Activated CD8-positive, alpha-beta memory T cell treated with anti-CD3 and anti-CD28 coated beads, Interleukin-2, amount 50 U/mL, for 24 hours (primary cell): Measurements from ENCODE around the gene ACAN.

ENCODE experiments used
- DNase-seq: peaks from one replicate; pipeline ENCODE4 v3.0.0-alpha.2; 2020; ENCODE audit errors: extremely low read depth

Gene ACAN

DNA sequence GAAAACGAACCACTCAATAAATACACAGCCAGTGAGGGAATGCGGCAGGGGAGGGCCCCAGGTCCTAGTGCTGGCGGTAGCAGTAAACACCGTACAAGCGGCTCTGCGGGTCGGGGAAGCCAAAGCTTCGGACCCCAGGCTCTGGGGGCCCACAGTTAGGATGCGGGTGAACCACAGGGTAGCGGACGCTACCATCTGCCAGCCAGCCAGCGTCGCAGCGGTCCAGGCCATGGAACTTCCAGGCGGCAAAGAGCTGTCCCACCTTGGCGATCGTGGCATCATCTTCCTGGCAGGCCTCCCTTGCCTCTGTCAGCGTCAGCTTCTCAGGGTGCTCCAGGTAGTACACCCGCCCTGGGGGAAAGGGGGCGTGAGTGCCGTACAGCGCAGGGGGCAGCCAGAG, 74.7 kb downstream of the ACAN start:
- DNase-seq, result no peak

DNA sequence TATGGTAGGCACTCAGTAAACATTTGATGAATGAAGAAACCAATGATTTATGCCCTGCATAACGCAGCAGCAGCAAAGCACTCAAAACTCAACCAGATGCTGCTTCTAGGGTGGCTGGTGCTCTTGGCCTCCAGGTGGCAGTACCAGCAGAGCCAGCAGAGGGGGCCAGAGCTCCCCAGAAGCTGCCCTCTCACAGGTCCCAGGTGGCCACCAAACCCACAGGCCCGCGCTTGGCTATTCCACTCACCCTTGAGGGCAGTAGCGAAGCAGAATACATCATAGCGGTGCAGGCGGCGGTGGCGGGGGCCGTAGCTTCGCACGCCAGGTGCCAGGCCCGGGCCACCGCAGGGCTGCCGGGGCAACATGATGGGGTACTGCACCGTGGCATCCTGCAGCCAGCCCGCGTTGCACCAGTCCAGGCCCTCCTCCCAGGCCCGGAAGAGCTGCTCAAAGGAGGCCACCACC, 75.5 kb downstream of the ACAN start:
- no peak for DNase-seq

DNA sequence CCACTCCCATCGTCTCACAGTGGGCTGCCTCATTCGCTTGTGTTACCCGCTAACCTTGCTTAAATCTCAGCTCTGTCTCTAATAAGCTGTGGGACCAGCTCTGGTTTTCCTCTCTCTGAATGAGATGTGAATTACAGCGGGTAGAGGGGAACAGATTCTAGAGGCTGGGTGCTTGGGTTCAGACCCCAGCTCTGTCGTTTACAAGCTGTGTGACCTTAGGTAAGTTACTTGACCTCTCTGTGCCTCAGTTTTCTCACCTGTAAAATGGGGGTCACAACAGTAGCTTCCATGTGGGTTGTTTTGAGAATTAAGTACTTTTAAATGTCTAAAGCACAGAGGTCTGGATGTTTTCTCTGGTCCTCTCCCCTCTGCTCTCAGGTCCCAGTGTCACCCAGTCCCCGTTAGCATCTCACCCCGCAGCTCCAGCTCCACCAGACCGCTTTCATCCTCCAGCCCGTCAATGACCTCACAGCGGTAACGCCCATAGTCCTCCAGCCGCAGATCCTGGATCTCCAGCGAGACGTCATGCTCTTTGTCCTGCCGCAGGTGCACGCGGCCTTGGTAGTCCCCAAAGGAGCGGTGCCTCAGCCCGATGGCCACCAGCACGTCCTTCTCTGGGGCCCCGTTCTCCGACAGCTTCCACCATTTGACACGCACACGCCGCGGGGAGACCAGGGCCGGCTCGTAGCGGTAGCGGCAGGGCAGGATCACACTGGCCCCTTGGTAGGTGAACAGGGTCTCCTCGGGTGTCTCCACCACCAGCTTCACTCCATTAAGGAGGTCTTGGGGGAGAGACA, 77.9 kb downstream of the ACAN start:
- no peak for DNase-seq

DNA sequence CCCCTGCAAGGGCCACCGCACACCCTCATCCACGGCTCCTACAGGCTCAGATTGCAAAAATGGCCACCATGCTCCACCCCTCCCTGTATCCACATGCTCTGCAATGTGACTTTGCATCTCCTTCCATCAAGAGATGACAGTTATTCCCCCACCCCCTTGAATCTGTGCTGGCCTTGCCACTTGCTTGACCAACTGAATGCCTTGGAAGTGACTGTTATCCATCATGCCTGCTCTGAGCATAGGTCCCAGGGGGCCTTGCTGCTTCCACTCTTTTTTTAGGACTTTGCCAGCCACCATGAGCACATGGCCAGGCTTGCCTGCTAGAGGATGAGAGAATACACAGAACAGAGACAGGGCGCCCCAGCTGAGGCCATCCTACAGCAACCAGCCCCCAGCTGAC, 78.5 kb downstream of the ACAN start:
- DNase-seq, result no peak

DNA sequence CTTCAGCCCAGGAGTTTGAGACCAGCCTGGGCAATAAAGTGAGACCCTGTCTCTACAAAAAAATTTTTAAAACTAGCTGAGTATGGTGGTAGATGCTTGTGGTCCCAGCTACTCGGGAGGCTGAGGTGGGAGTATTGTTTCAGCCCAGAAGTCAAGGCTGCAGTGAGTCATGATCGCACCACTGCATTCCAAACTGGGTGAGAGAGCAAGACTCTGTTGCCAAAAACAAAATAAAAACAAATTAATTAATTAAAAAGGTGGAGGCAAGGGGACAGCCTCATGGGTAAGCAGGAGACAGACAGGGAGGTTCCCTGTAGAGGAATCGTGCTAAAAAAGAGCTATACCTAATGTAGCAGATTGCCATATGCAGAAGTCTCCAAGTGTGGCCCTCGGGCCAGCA, 79.5 kb downstream of the ACAN start:
- DNase-seq, result no peak

DNA sequence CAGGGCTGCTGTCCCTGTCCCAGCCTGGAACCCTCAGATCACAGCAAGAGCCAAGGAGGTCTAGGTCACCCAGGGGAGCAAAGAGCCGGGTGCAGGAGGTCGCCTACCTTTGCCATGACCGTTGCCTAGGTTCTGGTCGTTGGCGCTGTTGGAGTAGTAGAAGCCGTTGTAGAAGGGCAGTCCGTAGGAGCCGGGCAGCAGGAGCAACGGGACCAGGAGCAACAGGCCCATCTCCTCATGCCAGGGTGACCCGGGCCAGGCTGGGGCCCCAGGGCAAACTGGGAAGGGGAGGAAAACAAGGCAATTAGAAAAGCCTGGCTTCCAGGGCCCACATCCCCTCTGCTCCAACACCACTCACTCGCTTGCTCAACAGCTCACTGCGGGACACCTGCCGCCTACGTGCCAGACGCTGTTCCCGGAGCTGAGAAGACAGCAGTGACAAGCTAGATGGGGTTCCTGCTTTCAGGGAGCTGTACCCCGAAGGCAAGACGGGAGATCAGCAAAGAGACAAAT, 83.9 kb downstream of the ACAN start:
- DNase-seq, result no peak

DNA sequence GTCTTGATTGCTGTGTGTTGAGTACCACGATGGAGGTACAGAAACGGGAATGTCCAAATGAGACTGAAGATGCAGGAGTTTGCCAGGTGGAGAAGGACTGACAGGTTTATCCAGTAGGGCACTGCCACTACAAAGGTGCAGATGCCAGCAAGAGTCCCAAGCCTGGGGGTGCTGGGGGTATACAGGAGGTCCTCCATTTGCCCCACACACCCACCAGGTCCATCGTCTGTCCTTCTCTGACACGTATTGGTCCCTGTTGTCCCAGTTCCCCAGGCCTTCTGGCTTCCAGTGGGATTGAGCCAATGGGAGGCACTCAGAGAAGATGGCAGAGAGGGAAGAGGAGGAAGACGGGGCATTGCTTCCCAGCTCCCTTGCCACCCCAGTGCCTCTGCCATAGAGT, 85.5 kb downstream of the ACAN start:
- DNase-seq, result no peak

DNA sequence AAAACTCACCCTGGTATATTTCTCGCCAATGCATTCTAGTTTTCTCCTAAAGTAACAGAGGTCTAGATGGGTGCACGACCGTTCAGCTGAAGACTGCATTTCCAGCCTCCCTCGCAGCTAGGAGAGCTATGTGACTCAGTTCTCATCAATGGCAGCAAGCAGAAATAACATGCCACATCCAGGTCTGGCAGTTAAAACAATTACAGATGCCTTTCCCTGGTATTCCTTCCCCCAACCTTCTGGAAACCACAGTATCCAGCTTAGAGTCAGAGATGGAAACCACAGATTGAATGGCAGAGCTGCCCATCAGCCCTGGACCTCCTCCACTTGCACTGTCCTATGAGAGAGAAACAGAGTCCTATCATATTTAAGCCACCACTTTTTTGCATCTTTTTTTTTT, 87.3 kb downstream of the ACAN start:
- DNase-seq, result no peak

DNA sequence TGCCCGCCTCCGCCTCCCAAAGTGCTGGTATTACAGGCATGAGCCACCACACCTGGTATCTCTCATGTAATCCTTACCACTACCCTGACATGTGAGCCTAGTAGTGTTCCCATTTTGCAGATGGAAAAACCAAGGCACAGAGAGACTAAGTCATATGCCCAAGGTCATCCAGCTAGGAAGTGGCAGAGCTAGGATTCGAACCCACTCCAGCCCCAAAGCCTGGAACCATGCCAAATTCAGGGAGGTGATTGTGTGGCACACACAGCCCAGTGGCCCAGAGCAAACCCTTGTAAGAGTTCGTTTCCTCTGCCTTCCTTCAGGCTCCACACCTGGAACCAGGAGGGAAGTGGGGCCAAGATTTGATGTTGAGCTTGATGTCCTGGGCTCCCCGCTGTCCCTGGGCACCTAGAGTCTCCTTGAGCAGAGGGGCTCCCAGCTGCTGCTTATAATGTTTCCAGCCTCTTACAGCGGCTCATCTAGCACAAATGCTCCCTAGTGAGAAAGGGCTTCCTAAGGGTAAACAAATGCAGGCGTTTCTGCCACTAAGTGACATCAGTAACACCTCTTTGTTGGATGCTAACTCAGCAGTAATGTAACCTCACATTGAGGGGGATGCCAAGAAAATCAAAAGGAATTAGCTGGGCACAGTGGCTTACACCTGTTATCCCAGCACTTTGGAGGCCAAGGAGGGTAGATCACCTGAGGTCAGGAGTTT, 88.5 kb downstream of the ACAN start:
- no peak for DNase-seq

DNA sequence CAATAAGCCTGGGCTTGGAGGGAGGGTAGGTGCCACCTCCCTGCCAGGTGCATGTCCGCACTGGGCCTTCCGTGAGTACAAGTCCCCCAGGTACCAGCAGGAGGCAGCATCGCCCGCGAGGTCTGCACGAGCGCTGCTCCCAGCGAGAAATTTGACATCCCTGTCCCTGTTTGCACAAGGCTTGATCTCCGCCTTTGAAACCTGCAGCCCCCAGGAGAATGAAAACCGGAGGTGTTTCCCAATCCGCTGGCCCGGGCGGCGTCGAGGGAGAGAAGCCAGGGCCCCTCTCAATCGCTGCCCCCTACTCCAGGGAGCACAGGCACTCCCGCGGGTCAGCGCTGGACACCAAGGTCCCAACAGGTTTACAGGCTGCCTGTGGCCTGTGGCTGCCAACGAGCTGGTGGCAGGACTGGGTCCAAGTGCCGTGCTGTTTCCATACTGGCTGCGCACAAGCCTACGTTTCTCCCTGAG, 91.1 kb downstream of the ACAN start:
- peak; percentile 66 for DNase-seq

DNA sequence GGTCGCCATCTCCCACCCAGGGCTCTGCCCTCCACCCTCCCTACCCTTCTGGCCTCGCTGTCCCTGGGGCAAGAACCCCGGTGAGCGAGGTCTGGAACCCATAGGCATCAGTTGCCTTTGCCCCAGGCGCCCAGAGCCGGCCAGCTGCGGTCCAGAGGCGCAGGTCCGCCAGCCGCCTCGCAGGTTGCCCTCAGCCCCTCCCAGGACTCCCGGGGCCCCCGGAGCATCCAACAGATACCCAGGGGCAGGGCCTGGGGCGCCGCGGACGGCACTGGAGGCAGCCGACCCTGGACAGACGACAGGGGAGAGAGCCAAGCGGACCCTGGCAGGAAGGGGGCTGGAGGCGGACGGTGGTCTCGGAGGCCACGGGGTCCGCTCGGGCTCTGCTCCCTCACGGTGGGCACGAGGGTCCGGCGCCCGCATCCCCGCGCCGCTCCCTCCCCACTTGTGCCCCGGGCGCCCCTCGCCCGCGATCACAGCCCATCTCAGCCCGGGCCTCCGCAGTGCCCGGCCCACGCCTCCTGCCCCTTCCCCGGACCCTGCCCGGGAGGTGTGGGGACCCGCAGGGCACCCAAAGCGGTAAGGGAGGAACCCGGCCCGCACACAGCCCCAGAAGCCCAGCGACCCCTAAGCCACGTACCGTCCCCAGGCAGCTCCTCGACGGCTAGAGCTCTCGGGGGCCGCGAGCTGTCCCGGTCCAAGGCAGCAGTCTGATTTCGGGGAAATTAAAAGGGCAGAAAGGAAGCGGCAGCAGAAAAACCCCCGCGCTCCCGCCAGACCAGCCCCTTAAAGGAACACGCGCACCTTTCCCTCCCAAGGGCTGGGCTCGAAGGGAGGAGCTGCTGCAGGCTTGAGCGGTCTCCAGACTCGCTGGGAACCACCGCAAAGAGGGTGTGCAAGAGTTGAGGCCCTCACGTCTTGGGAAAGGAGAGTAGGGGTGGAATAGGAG, 91.9 kb downstream of the ACAN start, which contains the start of gene HAPLN3:
TSS of gene HAPLN3 (minus strand) at position 726 of the 949 bp plus-strand sequence. CDS start 8,246 bp downstream, outside the sequence.
- DNase-seq, result peak; percentile 26

DNA sequence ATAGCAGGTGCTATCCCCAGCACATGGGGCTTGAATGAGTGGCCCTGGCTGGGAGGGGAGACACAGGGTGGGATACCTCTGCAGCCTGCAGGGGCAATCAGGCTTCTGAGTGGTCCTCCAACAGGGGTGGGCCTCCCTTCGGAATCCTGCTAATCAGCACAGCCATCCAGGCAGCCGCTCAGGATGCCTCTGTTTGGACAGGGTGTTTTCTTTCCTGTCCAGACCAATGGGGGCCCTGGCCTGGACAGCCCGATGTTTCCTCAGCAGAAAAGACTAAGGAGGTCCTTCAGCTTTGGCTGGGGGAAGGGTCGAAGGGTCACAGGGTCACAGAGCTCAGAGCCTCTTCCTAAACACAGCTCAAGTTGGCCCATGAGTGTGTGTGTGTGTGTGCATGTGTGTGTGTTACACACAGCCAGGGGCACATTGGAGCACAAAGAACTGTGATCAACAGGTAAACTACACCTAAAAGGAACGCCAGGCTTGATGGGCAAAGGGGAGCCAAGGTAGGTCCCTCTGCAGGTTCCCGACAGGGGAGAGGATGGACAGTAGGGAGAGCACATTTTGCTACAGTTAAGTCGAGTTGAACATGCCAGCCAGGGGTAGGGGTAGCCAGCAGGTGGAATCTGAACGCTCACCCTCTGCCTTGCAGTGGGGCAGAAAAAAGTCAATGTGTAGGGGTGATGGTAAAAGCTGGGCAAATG, 93.2 kb downstream of the ACAN start:
- DNase-seq, result no peak

DNA sequence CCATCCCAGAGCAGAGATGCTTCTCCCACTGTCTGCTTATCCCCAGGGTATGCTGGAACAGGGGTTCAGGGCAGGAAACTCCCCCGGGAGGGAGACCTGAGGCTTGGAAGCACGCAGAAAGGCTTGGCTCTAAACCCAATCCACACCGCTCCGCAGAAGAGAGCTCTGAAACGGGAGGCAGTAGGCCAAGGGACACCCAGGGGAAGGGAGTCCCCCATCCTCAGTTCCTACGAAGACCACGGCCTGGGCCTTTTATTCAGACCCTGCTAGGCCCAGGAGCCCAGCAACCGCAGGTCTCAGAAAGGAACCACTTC, 93.9 kb downstream of the ACAN start:
- no peak for DNase-seq

DNA sequence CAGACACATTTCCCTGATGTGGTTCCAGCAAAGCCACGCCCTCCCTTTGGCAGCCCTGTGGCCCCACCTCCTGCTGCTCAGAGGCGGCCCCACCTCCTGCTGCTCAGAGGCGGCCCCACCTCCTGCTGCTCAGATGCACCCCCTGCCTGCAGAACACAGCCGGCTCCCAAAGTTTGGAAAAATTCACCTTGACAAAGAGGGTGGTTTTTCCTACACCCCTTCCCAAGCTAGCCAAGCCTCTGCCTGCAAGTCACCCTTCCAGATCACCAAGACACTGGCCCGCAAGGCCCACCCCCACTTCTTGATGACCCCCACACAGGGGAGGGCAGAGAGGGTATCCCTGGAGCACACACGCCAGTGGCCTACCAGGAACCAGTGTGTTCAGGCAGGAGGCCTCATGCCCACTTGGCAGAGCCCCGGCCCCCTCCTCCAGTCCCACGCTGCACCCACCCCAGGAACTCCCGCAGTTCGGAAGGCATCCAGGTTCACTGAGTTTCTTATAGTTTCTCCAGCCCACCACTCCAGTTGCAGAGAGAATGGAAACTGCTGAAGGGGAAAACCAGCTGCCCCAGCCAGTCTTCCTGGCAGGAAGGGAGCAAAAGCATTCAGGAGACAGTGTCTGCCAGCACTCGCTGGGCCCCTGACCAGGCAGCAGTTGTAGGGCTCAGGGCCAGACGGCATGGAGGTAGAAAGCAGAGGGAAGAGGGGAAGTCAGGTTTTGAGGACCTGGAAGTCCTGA, 94.4 kb downstream of the ACAN start:
- peak; percentile 51 for DNase-seq

DNA sequence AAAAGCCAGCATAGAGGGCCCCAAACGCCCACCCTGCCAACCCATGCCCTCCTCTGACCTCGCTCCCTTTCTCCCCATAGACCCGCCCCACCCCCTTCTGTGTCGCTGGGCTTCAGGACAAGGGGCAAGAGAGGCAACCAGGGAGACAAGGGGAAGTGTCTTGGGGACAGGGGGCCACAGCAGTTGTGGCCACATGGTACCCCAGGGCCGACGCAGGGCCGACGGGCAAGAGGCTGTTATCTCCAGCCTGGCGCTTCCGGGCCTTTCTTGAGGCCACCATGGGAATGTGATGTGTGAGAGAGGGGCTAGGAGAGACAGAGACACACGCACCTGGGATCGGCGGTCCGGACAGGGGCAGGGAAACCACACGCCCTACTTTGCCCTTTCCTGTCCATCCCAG, 95.5 kb downstream of the ACAN start:
- no peak for DNase-seq

DNA sequence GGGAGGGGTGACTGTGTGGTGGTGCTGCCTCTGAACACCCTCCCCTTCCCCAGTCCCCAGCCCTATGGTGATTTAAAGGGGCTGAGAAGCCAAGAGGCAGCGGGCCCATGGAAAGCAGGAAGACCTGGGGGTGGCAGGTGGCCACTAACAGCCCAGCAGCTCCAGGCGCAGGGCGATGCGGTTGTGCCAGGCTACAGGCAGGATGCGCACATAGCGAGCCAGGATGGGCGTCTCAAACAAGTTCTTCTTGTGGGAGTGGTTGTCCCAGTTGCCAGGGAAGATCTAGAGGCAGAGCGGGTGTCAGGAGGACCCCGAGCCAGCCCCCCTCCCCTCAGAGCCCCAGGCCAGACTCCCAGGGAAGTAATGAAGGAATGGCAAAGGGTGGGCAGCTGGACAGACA, 96.0 kb downstream of the ACAN start:
- DNase-seq, result no peak

DNA sequence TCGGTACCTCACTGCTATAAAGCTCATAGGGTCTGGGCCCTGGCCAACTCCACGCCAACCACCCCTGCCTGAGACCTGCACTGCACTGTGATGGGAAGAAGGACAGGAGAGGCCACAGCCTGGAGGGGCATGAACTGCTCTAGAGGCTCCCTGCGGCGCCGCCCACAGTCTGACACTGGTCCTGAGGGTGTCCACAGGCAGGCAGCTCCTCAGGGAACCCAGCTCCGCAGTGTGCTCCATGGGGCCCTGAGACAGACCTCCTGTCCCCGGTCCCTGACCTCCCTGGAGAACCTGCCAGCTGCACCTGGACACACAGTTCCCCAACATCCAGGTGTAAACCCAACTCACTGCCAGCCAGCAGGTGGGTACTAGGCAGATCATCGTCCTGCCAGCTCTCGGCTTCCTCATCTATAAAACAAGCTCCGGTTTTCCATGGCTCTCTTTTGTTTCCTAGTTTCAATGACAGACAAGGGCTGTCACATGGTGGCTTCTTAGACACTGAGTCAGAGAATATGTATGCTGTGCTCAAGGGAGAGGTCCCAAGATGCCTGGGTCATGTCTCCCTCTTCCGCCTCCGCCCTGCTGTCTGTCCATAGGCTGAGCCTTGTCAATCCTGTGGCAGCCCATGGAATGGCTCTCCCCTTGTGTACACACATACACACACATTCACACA, 97.2 kb downstream of the ACAN start:
- DNase-seq, result no peak

DNA sequence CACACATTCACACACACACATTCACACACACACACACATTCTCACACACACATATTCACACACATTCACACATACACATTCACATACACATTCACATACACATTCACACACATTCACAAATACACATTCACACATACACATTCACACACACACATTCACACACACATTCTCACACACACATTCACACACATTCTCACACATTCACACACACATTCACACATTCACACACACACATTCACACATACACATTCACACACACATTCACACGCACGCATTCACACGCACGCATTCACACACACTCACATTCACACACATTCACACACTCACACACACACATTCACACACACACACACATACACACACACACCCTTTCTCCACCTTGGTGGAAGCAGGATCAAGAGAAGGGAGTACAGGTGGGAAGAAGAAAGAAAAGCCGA, 97.8 kb downstream of the ACAN start:
- no peak for DNase-seq

DNA sequence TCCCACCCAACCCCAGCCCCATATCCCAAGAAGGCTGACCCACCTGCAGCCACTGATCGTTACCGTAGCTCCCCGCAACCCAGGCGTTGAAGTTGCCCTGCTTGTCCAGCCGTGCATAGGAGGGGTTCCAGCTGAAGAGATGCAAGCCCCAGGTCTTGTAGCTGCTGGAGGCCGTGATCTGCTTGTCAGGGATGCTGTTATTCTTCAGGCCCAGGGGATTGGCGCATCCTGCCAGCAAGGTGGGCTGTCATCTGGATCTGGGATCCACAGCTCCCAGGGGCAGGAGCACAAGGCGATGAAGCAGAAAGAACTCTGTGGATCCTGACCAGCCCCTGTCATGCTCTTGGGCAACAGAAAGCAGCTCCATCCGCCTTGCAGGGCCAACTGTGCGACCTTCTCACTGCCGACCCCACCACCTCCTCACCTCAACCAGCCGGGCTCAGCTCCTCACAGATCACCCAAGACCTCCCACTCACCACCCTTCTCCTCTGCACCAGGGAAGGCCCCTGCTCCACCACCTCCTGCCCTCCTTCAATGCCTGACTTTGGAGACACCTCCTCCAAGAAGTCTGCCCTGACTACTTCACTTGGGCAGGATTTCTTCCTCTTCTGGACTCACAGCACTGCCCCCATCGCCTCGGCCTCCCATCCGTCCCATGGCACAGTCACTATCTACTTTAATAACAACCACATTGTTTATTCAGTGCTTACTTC, 98.4 kb downstream of the ACAN start:
- no peak for DNase-seq
